HepG2 (cell line): ENCODE measurements around the gene CFAP210. TPM values are rescaled to one million over a fixed set of nuclear protein-coding genes. Genes with fewer than 3 reads are reported as not detected.

Source experiments
- AHR ChIP-seq: IDR thresholded peaks from 2 replicates; pipeline ENCODE4 v1.6.1; 2018; ENCODE audit warnings: missing genetic modification reagents, missing compliant biosample characterization
- MYC ChIP-seq: sonication (generic); formaldehyde crosslinking; IDR thresholded peaks from 2 replicates; pipeline ENCODE4 v1.9.0; 2021; ENCODE audit warnings: missing genetic modification reagents, borderline replicate concordance
- NFIC ChIP-seq: IDR thresholded peaks from 2 replicates; pipeline ENCODE4 v1.6.1; 2012; ENCODE audit warnings: mild to moderate bottlenecking, low read length, inconsistent platforms
- RELA ChIP-seq: sonication (generic); formaldehyde crosslinking; IDR thresholded peaks from 2 replicates; pipeline ENCODE4 v1.4.0; 2020; ENCODE audit warnings: missing genetic modification reagents
- TARDBP ChIP-seq: sonication (generic); formaldehyde crosslinking; IDR thresholded peaks from 2 replicates; pipeline ENCODE4 v1.8.0; 2022; ENCODE audit warnings: mild to moderate bottlenecking, missing genetic modification reagents
- THAP11 ChIP-seq: IDR thresholded peaks from 2 replicates; pipeline ENCODE4 v1.6.1; 2016; ENCODE audit warnings: missing biosample characterization, missing genetic modification reagents
- TOE1 ChIP-seq: sonication (generic); formaldehyde crosslinking; IDR thresholded peaks from 2 replicates; pipeline ENCODE4 v1.4.0; 2020; ENCODE audit warnings: mild to moderate bottlenecking, missing genetic modification reagents
- ZMYM4 ChIP-seq: sonication (generic); formaldehyde crosslinking; IDR thresholded peaks from 2 replicates; pipeline ENCODE4 v1.8.1; 2023; ENCODE audit warnings: mild to moderate bottlenecking, missing genetic modification reagents
- ZNF225 ChIP-seq: sonication (generic); formaldehyde crosslinking; IDR thresholded peaks from 2 replicates; pipeline ENCODE4 v1.4.0; 2020; ENCODE audit warnings: mild to moderate bottlenecking, missing genetic modification reagents
- ZNF326 ChIP-seq: sonication (generic); formaldehyde crosslinking; IDR thresholded peaks from 2 replicates; pipeline ENCODE4 v1.4.0; 2020; ENCODE audit warnings: missing genetic modification reagents, borderline replicate concordance
- ZNF431 ChIP-seq: sonication (generic); formaldehyde crosslinking; IDR thresholded peaks from 2 replicates; pipeline ENCODE4 v1.9.0; 2022; ENCODE audit warnings: missing genetic modification reagents, low read depth, mild to moderate bottlenecking, borderline replicate concordance
- ZNF546 ChIP-seq: sonication (generic); formaldehyde crosslinking; conservative IDR thresholded peaks from 2 replicates; pipeline ENCODE4 v1.8.1; 2023; ENCODE audit warnings: mild to moderate bottlenecking, missing genetic modification reagents
- polyA plus RNA-seq, 8 experiments: library from polyadenylated mRNA; depleted of rRNA in 3 of 8; stranded (reverse) in 7 of 8; unstranded in 1 of 8; fragments of >200 nt; fragmentation: Illumina TruSeq in 4 of 8; extraction: Trizol in 4 of 8; gene quantifications; 2 replicates each; pipeline versions ENCODE4 v1.2.1 to v1.2.3, GENCODE V29; 2011 to 2016; ENCODE audit warnings: low read depth in 4 of 8, missing spikeins in 1 of 8, mixed read lengths in 1 of 8; ENCODE audit not compliant: insufficient read depth in 1 of 8
- total RNA-seq, 5 experiments: library from RNA; depleted of rRNA; stranded (reverse); fragments of >200 nt; fragmentation: Illumina TruSeq; extraction: Trizol; gene quantifications; 2 replicates each; pipeline ENCODE4 v1.2.3, GENCODE V29; 2016; ENCODE audit warnings: low read depth in 1 of 5
- TF ChIP-seq, protein P1 (sequence below), 2 experiments: fragments of 450-650 bp in 1 of 2; sonication (generic) in 1 of 2; formaldehyde crosslinking in 1 of 2; IDR thresholded peaks; 2 replicates each; pipeline versions ENCODE4 v1.6.1 to v1.8.0; 2016 to 2022; ENCODE audit warnings: antibody characterized with exemption in 1 of 2, mild to moderate bottlenecking in 1 of 2, missing genetic modification reagents in 1 of 2
- TF ChIP-seq, protein P2 (sequence below): sonication (generic); formaldehyde crosslinking; IDR thresholded peaks from 2 replicates; pipeline ENCODE4 v1.4.0; 2020; ENCODE audit warnings: missing genetic modification reagents
- TF ChIP-seq, protein P3 (sequence below): sonication (generic); formaldehyde crosslinking; conservative IDR thresholded peaks from 2 replicates; pipeline ENCODE4 v1.4.0; 2020; ENCODE audit warnings: missing genetic modification reagents
- TF ChIP-seq, protein P4 (sequence below): sonication (generic); formaldehyde crosslinking; IDR thresholded peaks from 2 replicates; pipeline ENCODE4 v1.8.1; 2023; ENCODE audit warnings: mild to moderate bottlenecking, missing genetic modification reagents

Gene CFAP210
- total and polyA plus RNA-seq, 2 of the 13 experiments (the other 11 are each of a cell fraction or from before 2014, with no cell fraction given) = 0.18 TPM; not detected in 1

DNA sequence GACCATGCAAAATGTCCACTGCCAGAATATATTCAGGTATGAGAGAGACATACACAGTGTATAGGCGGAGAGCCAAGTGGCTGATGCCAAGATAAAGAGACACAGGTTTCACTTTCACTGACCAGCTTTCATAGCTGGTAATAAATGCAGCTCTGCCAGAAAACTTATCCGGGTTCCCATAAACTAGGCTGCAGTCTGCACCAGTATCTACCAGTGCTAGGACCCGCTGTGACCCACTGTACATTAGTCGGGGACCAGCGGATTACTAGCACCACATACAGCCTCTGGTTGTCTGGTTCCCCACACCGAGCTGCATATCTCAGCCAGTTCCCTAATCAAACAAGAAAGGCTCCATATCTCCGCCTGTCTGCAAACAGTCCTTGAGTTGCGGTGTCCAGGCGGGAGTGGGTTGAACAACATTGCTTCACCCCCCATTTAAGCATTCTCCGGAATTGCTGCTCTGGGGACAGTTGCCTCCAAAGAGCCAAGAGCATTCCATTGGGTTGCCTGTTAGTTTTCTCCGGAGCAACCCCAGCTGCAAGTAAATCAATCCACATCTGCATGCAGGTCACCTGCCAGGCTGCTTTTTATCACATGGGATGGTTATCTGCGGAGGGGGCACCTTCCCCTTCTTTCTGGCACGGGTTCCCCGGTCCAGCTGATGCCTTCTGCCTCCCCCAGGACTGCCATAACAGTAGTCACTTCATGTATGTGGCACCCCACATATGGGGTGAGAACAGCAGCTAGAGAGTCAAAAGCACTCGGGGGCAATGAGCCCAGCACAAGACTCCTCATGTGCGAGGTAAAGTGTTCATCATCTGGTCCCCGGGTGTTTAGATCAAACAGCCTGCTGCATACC lies 21.4 kb upstream of the CFAP210 start (continued):
- TF ChIP-seq, protein P1, sequence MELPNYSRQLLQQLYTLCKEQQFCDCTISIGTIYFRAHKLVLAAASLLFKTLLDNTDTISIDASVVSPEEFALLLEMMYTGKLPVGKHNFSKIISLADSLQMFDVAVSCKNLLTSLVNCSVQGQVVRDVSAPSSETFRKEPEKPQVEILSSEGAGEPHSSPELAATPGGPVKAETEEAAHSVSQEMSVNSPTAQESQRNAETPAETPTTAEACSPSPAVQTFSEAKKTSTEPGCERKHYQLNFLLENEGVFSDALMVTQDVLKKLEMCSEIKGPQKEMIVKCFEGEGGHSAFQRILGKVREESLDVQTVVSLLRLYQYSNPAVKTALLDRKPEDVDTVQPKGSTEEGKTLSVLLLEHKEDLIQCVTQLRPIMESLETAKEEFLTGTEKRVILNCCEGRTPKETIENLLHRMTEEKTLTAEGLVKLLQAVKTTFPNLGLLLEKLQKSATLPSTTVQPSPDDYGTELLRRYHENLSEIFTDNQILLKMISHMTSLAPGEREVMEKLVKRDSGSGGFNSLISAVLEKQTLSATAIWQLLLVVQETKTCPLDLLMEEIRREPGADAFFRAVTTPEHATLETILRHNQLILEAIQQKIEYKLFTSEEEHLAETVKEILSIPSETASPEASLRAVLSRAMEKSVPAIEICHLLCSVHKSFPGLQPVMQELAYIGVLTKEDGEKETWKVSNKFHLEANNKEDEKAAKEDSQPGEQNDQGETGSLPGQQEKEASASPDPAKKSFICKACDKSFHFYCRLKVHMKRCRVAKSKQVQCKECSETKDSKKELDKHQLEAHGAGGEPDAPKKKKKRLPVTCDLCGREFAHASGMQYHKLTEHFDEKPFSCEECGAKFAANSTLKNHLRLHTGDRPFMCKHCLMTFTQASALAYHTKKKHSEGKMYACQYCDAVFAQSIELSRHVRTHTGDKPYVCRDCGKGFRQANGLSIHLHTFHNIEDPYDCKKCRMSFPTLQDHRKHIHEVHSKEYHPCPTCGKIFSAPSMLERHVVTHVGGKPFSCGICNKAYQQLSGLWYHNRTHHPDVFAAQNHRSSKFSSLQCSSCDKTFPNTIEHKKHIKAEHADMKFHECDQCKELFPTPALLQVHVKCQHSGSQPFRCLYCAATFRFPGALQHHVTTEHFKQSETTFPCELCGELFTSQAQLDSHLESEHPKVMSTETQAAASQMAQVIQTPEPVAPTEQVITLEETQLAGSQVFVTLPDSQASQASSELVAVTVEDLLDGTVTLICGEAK (IDR thresholded peaks at IDR 0.05) = no peak
- TF ChIP-seq, protein P1 (CRISPR knock-in tag; IDR thresholded peaks at IDR 0.05) = no peak; the same call in 1 of the 2 replicates
- TF ChIP-seq, protein P2, sequence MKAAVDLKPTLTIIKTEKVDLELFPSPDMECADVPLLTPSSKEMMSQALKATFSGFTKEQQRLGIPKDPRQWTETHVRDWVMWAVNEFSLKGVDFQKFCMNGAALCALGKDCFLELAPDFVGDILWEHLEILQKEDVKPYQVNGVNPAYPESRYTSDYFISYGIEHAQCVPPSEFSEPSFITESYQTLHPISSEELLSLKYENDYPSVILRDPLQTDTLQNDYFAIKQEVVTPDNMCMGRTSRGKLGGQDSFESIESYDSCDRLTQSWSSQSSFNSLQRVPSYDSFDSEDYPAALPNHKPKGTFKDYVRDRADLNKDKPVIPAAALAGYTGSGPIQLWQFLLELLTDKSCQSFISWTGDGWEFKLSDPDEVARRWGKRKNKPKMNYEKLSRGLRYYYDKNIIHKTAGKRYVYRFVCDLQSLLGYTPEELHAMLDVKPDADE = no peak
- TF ChIP-seq ZNF431 (CRISPR knock-in tag) (no peak), ZMYM4 (peak; percentile 88), AHR (CRISPR knock-in tag) (no peak), ZNF326 (no peak), ZNF225 (CRISPR knock-in tag) (no peak), ZNF546 (CRISPR knock-in tag) (no peak; the same call in 1 of the 2 replicates), NFIC (peak; percentile 75; the same call in 1 of the 2 replicates), RELA (no peak), MYC (CRISPR knock-in tag) (no peak), TOE1 (CRISPR knock-in tag) (no peak), TARDBP (CRISPR knock-in tag) (peak; percentile 69; the same call in 1 of the 2 replicates), THAP11 (CRISPR knock-in tag) (peak; percentile 11; the same call in 1 of the 2 replicates)
- TF ChIP-seq, protein P3, sequence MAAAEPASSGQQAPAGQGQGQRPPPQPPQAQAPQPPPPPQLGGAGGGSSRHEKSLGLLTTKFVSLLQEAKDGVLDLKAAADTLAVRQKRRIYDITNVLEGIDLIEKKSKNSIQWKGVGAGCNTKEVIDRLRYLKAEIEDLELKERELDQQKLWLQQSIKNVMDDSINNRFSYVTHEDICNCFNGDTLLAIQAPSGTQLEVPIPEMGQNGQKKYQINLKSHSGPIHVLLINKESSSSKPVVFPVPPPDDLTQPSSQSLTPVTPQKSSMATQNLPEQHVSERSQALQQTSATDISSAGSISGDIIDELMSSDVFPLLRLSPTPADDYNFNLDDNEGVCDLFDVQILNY (CRISPR knock-in tag) = no peak
- TF ChIP-seq, protein P4, sequence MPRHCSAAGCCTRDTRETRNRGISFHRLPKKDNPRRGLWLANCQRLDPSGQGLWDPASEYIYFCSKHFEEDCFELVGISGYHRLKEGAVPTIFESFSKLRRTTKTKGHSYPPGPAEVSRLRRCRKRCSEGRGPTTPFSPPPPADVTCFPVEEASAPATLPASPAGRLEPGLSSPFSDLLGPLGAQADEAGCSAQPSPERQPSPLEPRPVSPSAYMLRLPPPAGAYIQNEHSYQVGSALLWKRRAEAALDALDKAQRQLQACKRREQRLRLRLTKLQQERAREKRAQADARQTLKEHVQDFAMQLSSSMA = peak; percentile 72; the same call in 1 of the 2 replicates
